HepG2 (cell line): ENCODE data around the gene DNAJB12. TPM values are rescaled to one million over a fixed set of nuclear protein-coding genes. Genes with fewer than 3 reads are reported as not detected.

Experiments
- AGO1 ChIP-seq: fragments of 200-400 bp; formaldehyde crosslinking; IDR thresholded peaks from 2 replicates; pipeline ENCODE4 v1.6.1; 2017; ENCODE audit warnings: mild to moderate bottlenecking, low read depth, low read length, moderate library complexity; ENCODE audit not compliant: poor library complexity, severe bottlenecking
- GPBP1L1 ChIP-seq: sonication (generic); formaldehyde crosslinking; IDR thresholded peaks from 2 replicates; pipeline ENCODE4 v1.5.0; 2020; ENCODE audit warnings: mild to moderate bottlenecking, missing genetic modification reagents
- HOXA9 ChIP-seq: sonication (generic); formaldehyde crosslinking; IDR thresholded peaks from 2 replicates; pipeline ENCODE4 v1.8.1; 2022; ENCODE audit warnings: missing genetic modification reagents, mild to moderate bottlenecking, moderate library complexity, borderline replicate concordance
- HOXD1 ChIP-seq: sonication (generic); formaldehyde crosslinking; IDR thresholded peaks from 2 replicates; pipeline ENCODE4 v1.5.0; 2020; ENCODE audit warnings: missing genetic modification reagents
- ISL2 ChIP-seq: sonication (generic); formaldehyde crosslinking; IDR thresholded peaks from 2 replicates; pipeline ENCODE4 v1.5.0; 2020; ENCODE audit warnings: missing genetic modification reagents
- MTA1 ChIP-seq: sonication (generic); formaldehyde crosslinking; IDR thresholded peaks from 2 replicates; pipeline ENCODE4 v1.4.0; 2020; ENCODE audit warnings: missing genetic modification reagents, mild to moderate bottlenecking, borderline replicate concordance
- MYC ChIP-seq: sonication (generic); formaldehyde crosslinking; IDR thresholded peaks from 2 replicates; pipeline ENCODE4 v1.9.0; 2021; ENCODE audit warnings: missing genetic modification reagents, borderline replicate concordance
- NAIF1 ChIP-seq: sonication (generic); formaldehyde crosslinking; IDR thresholded peaks from 2 replicates; pipeline ENCODE4 v1.5.0; 2020; ENCODE audit warnings: mild to moderate bottlenecking, missing genetic modification reagents, borderline replicate concordance
- NFYC ChIP-seq: IDR thresholded peaks from 2 replicates; pipeline ENCODE4 v1.6.1; 2016; ENCODE audit warnings: missing genetic modification reagents, missing compliant biosample characterization
- PHF21A ChIP-seq: sonication (generic); formaldehyde crosslinking; IDR thresholded peaks from 2 replicates; pipeline ENCODE4 v1.5.0; 2020; ENCODE audit warnings: mild to moderate bottlenecking, missing genetic modification reagents
- SOX6 ChIP-seq, 2 experiments: fragments of 450-650 bp in 1 of 2; sonication (generic) in 1 of 2; formaldehyde crosslinking in 1 of 2; IDR thresholded peaks; 2 replicates each; pipeline versions ENCODE4 v1.4.0 to v1.6.1; 2017 to 2020; ENCODE audit warnings: antibody characterized with exemption in 1 of 2, mild to moderate bottlenecking in 1 of 2, missing genetic modification reagents in 1 of 2
- UBTF ChIP-seq: sonication (generic); formaldehyde crosslinking; IDR thresholded peaks from 2 replicates; pipeline ENCODE4 v1.4.0; 2020; ENCODE audit warnings: mild to moderate bottlenecking, missing genetic modification reagents
- ZBTB26 ChIP-seq: IDR thresholded peaks from 2 replicates; pipeline ENCODE4 v1.6.1; 2016; ENCODE audit warnings: missing compliant biosample characterization, missing genetic modification reagents, borderline replicate concordance
- ZFP36 ChIP-seq: fragments of 150-350 bp; IDR thresholded peaks from 2 replicates; pipeline ENCODE4 v1.6.1; 2018; ENCODE audit warnings: borderline replicate concordance, low read length, low read depth; ENCODE audit not compliant: partially characterized antibody
- ZFP36L1 ChIP-seq: sonication (generic); formaldehyde crosslinking; IDR thresholded peaks from 2 replicates; pipeline ENCODE4 v1.8.0; 2022; ENCODE audit warnings: mild to moderate bottlenecking, missing genetic modification reagents, moderate library complexity
- ZKSCAN1 ChIP-seq: fragments of 150-350 bp; IDR thresholded peaks from 2 replicates; pipeline ENCODE4 v1.6.1; 2014; ENCODE audit warnings: low read length
- ZNF10 ChIP-seq: sonication (generic); formaldehyde crosslinking; IDR thresholded peaks from 2 replicates; pipeline ENCODE4 v1.4.0; 2020; ENCODE audit warnings: mild to moderate bottlenecking, low read depth, missing genetic modification reagents, borderline replicate concordance
- ZNF331 ChIP-seq: sonication (generic); formaldehyde crosslinking; IDR thresholded peaks from 2 replicates; pipeline ENCODE4 v1.4.0; 2020; ENCODE audit warnings: missing genetic modification reagents
- ZNF737 ChIP-seq: sonication (generic); formaldehyde crosslinking; IDR thresholded peaks from 2 replicates; pipeline ENCODE4 v1.5.0; 2020; ENCODE audit warnings: missing genetic modification reagents, mild to moderate bottlenecking, borderline replicate concordance
- polyA plus RNA-seq, 8 experiments: library from polyadenylated mRNA; depleted of rRNA in 3 of 8; stranded (reverse) in 7 of 8; unstranded in 1 of 8; fragments of >200 nt; fragmentation: Illumina TruSeq in 4 of 8; extraction: Trizol in 4 of 8; gene quantifications; 2 replicates each; pipeline versions ENCODE4 v1.2.1 to v1.2.3, GENCODE V29; 2011 to 2016; ENCODE audit warnings: low read depth in 4 of 8, missing spikeins in 1 of 8, mixed read lengths in 1 of 8; ENCODE audit not compliant: insufficient read depth in 1 of 8
- total RNA-seq, 5 experiments: library from RNA; depleted of rRNA; stranded (reverse); fragments of >200 nt; fragmentation: Illumina TruSeq; extraction: Trizol; gene quantifications; 2 replicates each; pipeline ENCODE4 v1.2.3, GENCODE V29; 2016; ENCODE audit warnings: low read depth in 1 of 5
- TF ChIP-seq, protein P1 (sequence below): IDR thresholded peaks from 2 replicates; pipeline ENCODE4 v1.6.1; 2016

The DNAJB12 gene
- total and polyA plus RNA-seq, 2 of the 13 experiments (the other 11 are each of a cell fraction or from before 2014, with no cell fraction given): 10.8 to 18.2 TPM

DNA sequence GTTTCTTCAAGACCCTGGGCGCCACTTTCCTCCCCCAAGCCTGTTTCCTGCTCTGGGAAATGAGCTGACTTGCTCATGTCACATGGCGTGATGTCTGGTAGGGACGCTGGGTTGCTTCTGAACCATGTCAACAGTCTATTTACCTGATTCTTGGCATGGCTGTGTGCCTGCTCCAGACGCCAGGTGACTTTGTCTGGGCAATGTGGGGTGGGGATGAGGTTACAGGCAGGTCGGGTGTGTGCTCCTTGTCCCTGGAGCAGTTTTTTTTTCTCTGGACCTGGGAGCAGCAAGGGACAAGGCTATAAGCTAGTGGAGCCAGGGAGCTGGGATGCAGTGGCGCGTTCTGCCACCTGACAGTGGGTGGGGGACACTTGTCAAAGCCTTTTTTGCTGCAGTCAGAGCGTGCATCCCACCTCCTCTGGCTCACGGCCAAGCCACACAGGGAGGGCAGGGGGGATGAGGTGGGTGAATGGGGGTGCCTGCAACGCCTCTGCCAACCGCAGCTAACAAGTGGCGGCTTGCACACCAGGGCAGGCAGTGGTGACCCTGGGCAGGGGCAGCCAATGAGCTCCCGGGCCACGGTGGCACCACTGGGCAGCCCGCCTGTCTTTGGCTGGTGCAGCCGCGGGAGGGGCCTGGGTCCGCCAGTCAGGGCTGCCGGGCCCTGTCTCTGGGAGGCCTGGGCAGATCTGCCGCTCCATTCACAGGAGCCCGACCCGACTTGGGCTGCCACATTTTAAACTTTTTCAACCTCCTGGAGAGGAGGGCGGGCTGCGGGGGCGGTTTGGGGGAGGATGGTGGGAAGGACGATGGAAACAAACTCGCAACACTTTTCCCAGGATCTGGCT lies 22.9 kb downstream of the DNAJB12 start (continued):
- TF ChIP-seq UBTF (peak; percentile 42), HOXA9 (CRISPR knock-in tag) (no peak), MTA1 (CRISPR knock-in tag) (peak; percentile 84), SOX6 (IDR thresholded peaks at IDR 0.05) (no peak), SOX6 (CRISPR knock-in tag; IDR thresholded peaks at IDR 0.05) (no peak; the same call in 1 of the 2 replicates), ZNF737 (CRISPR knock-in tag) (no peak), ISL2 (CRISPR knock-in tag) (no peak), ZFP36L1 (CRISPR knock-in tag) (0 out of 2 replicates have a peak, but pooled peaks have one; percentile 21), ZBTB26 (CRISPR knock-in tag) (no peak), GPBP1L1 (CRISPR knock-in tag) (no peak), NFYC (CRISPR knock-in tag) (peak; percentile 89), ZFP36 (no peak), NAIF1 (no peak), HOXD1 (CRISPR knock-in tag) (no peak), ZKSCAN1 (no peak), ZNF331 (CRISPR knock-in tag) (peak; percentile 77), ZNF10 (CRISPR knock-in tag) (no peak), PHF21A (CRISPR knock-in tag) (peak; percentile 83), AGO1 (peak; percentile 88), MYC (CRISPR knock-in tag) (peak; percentile 9; the same call in 1 of the 2 replicates)
- TF ChIP-seq, protein P1, sequence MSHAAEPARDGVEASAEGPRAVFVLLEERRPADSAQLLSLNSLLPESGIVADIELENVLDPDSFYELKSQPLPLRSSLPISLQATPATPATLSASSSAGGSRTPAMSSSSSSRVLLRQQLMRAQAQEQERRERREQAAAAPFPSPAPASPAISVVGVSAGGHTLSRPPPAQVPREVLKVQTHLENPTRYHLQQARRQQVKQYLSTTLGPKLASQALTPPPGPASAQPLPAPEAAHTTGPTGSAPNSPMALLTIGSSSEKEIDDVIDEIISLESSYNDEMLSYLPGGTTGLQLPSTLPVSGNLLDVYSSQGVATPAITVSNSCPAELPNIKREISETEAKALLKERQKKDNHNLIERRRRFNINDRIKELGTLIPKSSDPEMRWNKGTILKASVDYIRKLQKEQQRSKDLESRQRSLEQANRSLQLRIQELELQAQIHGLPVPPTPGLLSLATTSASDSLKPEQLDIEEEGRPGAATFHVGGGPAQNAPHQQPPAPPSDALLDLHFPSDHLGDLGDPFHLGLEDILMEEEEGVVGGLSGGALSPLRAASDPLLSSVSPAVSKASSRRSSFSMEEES (CRISPR knock-in tag): peak; percentile 43; the same call in 1 of the 2 replicates
